ENCODE measurements around the gene ABHD6.
A peak's percentile ranks its signal among the peaks of the same experiment; 100 is the strongest.

ABHD6 gene

GRCh38 chr3:58231666-58232065 lies 5.9 kb upstream of the ABHD6 start:
- DNase-seq (ENCODE audit: low read depth): no peak

GRCh38 chr3:58234516-58234931 lies 3.1 kb upstream of the ABHD6 start:
- DNase-seq (ENCODE audit: low read depth): peak; percentile 31
- H3K4me3 ChIP-seq (replicated peaks; ENCODE audit: low read depth, low read length): no peak overlapping the region
- TF ChIP-seq CTCF (IDR thresholded peaks at IDR 0.05; ENCODE audit: low read length, missing control alignments): no peak

More at GRCh38 chr3:58231666-58232065, 5.9 kb upstream of the ABHD6 start:
- TF ChIP-seq CTCF (IDR thresholded peaks at IDR 0.05; ENCODE audit: low read length, missing control alignments): no peak
- H3K4me3 ChIP-seq (replicated peaks; ENCODE audit: low read depth, low read length): no peak overlapping the region

GRCh38 chr3:58235970-58236369 lies 1.6 kb upstream of the ABHD6 start:
- H3K4me3 ChIP-seq (replicated peaks; ENCODE audit: low read depth, low read length): no peak overlapping the region
- DNase-seq (ENCODE audit: low read depth): no peak

GRCh38 chr3:58236527-58237237 lies 910 bp upstream of the ABHD6 start:
- TF ChIP-seq CTCF (IDR thresholded peaks at IDR 0.05; ENCODE audit: low read length, missing control alignments): no peak
- H3K4me3 ChIP-seq (replicated peaks; ENCODE audit: low read depth, low read length): peak overlapping the region; percentile 86
- DNase-seq (ENCODE audit: low read depth): no peak

More at GRCh38 chr3:58235970-58236369, 1.6 kb upstream of the ABHD6 start:
- TF ChIP-seq CTCF (IDR thresholded peaks at IDR 0.05; ENCODE audit: low read length, missing control alignments): no peak

- peak; percentile 23 for DNase-seq (ENCODE audit: low read depth)
Observed at GRCh38 chr3:58237941-58238681, 519 bp downstream of the ABHD6 start.

GRCh38 chr3:58238830-58239229 lies 1.2 kb downstream of the ABHD6 start:
- peak overlapping the region; percentile 86 for H3K4me3 ChIP-seq (replicated peaks; ENCODE audit: low read depth, low read length)
- DNase-seq (ENCODE audit: low read depth): no peak

More at GRCh38 chr3:58237941-58238681, 519 bp downstream of the ABHD6 start:
- peak overlapping the region; percentile 86 for H3K4me3 ChIP-seq (replicated peaks; ENCODE audit: low read depth, low read length)
- TF ChIP-seq CTCF (IDR thresholded peaks at IDR 0.05; ENCODE audit: low read length, missing control alignments): no peak

More at GRCh38 chr3:58238830-58239229, 1.2 kb downstream of the ABHD6 start:
- no peak for TF ChIP-seq CTCF (IDR thresholded peaks at IDR 0.05; ENCODE audit: low read length, missing control alignments)

All from fibroblast of pulmonary artery (primary cell).